Suppressor macrophage (primary cell): ENCODE results near the gene RPS3A.
A peak's percentile ranks its signal among the peaks of the same experiment; 100 is the strongest.
"Not testable (repeated sequence)": the region's sequence is repeated elsewhere in the genome, so short reads cannot be mapped to it uniquely, and the experiment has no call there.

ENCODE experiments used
- DNase-seq, 4 experiments: peaks; one replicate each; pipeline ENCODE4 v3.0.0-alpha.2; 2020 to 2022

The RPS3A gene

DNA sequence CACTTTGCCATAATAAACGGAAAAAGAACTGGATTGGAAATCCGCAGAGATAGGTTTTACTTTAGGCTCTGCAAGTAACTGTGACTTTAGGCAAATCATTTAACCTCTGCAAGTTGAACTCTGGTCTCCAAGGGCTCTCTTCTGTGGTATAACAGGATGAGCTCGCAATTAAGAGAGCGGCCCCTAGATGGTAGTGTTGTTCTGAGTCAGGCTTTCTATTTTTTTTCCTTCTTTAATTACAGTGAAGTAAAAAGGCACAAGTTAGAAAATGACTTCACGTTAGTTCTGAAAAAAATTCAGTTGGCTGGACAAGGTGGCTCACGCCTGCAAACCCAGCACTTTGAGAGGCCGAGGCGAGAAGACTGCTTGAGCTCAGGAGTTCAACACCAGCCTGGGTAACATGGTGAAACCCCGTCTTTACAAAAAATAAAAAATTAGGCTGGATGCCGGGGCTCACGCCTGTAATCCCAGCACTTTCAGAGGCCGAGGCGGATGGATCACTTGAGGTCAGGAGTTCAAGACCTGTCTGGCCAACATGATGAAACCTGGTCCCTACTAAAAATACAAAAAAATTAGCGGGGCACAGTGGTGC is 18.0 kb downstream of the RPS3A start:
- peak; percentile 52 to 70 (median 62) for DNase-seq

DNA sequence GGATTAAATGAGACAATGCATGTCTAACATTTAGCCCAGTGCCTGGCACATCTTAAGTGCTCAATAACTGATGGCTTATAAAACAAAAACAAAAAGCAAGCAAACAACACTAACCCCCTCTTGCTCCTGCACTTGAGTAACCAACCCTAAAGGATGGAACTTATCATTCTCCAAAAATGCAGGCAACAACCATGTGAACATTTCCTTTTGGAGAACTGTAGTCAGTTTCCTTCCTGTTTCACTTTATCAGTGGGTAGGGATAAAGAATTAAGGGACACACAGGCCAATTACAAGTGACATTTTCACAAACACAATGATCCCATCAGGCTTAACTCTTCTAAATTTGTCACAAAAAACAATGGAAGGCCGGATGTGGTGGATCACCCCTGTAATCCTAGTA is 30.4 kb downstream of the RPS3A start:
- DNase-seq: no peak

DNA sequence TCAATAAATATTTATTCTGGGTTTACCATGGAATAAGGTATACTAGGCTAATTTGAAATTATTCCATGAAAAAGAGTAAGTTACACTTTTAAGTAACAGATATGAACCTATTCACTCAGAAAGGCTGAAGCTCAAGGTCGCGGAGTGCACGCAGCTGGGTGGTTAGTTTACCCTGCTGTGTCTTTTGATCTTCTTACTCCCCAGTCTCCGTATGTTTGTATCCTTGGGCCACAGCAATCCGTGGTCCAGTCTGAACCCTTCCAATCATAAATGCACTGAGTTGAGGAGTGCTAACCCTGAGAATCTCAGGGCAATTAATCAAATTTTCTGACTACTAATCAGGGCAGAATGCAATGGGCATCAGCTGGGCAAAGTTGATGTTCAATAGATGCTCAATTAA is 33.9 kb downstream of the RPS3A start:
- no peak for DNase-seq

DNA sequence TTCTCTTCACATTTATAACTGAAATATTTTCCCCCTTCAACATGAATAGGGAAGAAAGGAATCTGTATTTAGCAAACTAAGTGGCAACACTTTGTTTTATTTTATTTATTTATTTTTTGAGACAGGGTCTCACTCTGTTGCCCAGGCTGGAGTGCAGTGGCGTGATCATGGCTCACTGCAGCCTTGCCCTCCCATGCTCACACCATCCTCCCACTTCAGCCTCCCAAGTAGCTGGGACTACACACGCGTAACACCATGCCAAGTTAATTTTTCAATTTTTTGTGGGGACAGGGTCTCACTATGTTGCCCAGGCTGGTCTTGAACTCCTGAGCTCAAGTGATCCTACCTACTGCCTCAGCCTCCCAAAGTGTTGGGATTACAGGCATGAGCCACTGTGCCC is 36.6 kb downstream of the RPS3A start:
- DNase-seq: not testable (repeated sequence)

GRCh38 chr4:151139814-151140213 is 40.4 kb downstream of the RPS3A start:
- DNase-seq: no peak

GRCh38 chr4:151142758-151143157 is 43.3 kb downstream of the RPS3A start:
- no peak for DNase-seq

- DNase-seq: peak in 3 of 4 experiments; percentile 5 to 23 (median 20)
These were observed 43.7 kb downstream of the RPS3A start for GRCh38 chr4:151143162-151143561.

DNA sequence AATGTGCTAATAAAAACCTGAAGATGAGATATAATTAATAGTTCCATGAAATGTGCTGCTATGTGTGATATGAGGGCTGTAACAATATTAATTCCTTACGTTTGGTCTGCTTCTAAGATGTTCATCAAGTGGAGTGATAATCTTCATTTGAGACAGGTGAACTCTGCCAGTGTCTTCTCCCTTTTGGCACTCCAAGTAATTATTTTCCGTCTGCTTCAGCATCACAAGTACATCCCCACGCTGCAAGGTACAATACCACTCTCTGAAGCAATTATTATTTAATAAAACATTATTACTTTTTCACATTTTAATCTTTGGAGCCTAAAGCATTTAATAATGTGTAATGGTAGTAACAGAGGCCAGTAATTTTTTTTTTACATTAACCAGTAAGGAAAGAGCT is 44.4 kb downstream of the RPS3A start:
- DNase-seq: no peak

DNA sequence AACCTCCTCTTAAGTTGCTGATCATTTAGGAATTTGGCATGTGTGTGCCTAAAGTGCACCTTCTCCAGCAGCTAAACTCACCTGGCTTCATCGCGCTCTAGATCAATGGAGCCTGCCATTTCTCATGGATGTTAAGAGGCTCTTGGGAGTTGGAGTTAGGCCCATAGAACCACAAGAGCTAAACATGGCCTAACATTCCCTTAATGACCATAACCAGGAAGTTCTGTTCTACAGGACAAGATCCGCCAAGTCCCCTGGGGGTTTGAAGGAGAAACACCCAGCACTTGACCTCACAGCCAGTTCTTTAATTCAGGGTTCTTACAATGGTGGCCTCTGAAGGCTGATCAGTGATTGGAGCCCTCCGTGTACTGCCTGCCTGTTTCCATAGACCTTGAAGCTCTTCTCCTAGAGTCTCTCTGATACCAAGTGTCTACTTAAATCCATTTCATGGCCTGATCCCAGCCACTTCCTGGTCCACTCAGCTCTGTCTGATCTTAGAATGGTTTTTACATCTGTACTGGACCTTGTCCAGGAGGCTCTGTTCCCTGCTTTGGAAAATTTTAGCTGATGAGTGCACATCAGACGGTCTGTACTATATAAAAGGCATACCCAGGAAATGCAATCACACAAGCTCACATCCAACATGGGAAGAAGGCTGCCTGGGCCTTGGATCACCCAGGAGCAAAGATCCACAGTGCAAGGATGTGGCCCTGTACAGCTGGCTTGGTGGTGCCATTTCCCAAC is 45.1 kb downstream of the RPS3A start:
- no peak for DNase-seq

DNA sequence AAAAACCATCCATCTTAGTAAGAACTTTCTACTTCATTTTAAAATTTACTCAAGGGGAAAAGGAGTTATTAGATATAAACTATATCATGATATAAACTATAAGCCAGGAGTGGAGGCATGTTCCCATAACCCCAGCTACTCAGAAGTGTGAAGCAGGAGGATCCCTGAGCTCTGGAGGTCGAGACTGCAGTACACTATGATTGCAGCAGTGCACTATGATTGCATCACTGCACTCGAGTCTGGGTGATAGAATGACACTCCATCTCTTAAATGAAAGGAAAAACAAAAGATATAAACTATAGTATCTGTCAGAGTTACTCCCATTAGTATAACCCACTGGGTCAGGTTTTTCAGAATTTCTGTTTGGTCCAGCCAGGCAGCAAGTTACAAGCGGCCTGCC is 47.6 kb downstream of the RPS3A start:
- no peak for DNase-seq

GRCh38 chr4:151148261-151148660 is 48.8 kb downstream of the RPS3A start:
- no peak for DNase-seq

DNA sequence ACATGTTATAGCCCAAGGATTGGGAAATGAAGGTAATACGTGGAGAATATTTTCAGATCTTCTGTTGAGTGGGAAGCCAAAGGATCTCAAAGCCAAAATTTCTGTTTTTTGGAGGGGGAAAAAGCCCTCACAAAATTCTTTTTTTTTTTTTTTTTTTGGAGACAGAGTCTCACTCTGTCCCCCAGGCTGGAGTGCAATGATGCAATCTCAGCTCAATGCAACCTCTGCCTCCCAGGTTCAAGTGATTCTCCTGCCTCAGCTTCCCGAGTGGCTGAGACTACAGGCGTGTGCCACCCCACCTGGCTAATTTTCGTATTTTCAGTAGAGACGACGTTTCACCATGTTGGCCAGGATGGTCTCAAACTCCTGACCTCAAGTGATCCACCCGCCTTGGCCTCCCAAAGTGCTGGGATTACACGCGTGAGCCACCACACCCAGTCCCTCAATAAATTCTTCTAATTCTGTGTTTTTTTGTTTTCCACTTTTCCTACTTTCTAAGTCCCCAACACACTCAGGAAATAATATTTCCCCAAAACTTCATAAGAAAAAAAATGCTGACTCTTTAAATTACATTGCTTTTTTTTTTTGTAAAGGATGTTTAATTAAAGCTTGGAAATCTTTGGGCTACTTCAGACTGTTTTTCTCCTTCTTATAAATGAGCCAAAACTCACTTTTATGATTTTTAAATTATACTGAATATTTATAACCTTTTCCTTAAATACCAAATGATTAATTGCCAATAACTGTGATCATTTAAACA is 51.6 kb downstream of the RPS3A start:
- DNase-seq: no peak

GRCh38 chr4:151152028-151152427 is 52.6 kb downstream of the RPS3A start:
- peak in 1 of 4 experiments; percentile 2 for DNase-seq

- peak in 2 of 4 experiments; percentile 27 to 31 for DNase-seq
These were observed 54.2 kb downstream of the RPS3A start for GRCh38 chr4:151153585-151153984.
